ENCODE results near the gene TEX19. TPM values are rescaled to one million over a fixed set of nuclear protein-coding genes. Genes with fewer than 3 reads are reported as not detected.

TEX19 gene
- total and polyA plus RNA-seq, 4 donors, result 0.03 TPM; not detected in 3

DNA sequence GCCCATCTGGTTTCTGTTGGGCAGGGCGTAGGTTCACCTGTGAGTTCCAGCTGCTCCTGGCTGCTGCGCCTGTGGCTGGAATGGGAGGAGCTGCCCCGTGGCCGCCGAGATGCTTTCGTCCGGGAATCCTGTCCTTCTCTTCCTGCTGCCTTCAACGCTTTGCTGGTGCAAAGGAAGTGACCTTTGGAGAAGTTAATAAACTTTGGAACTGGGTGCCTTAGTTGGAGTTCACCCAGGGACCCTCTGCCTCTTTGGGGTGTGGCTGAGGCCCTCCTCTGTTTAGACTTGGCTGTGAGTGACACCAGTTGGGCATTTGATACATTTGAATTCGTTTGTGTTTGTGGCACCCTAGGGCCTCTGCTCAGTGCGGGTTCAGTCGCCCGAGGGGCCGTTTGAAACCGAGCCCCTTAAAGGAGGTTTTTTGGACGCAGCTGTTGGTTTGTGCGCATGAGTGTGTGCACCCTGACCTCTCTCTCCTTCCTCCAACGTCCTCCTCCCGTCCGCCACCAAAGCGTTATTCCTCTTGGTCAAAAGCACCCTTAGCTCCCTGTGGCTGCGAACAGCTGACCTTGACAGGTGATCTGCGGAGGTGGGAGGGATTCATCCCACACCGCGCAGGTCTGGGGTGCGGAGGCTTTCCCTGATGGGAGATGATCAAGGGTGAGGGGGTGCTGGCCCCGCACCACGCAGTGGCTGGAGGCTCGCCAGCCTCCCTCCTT, 16.5 kb upstream of the TEX19 start:
- DNase-seq (no peak), ATAC-seq (ENCODE audit: insufficient read depth, low FRiP score) (no peak)
- H3K4me1 ChIP-seq (ENCODE audit: control insufficient read depth in 5 of 5, insufficient read depth in 5 of 5, low read length in 5 of 5), result peaks cover 0 to 10% (median 2%) of the 10 kb centered on the region in 5 donors
- H3K27ac ChIP-seq (ENCODE audit: low read depth in 1 of 2, low read length in 1 of 2), result no peak overlapping the region
- no peaks in the 10 kb centered on the region for H3K27me3 ChIP-seq (ENCODE audit: control insufficient read depth in 3 of 3, insufficient read depth in 3 of 3, low read length in 2 of 3)
- no peak overlapping the region for H3K9ac ChIP-seq (ENCODE audit: insufficient read depth in 1 of 2, low read length in 2 of 2)
- no peaks in the 10 kb centered on the region for H3K36me3 ChIP-seq (ENCODE audit: control insufficient read depth in 4 of 4, insufficient read depth in 4 of 4, low read length in 4 of 4)
- H3K9me3 ChIP-seq (ENCODE audit: control insufficient read depth in 4 of 4, insufficient read depth in 3 of 4, low read length in 3 of 4), result no peaks in the 10 kb centered on the region
- 77 to 79% methylated on average over 28 of the region's 28 CpGs for WGBS, 2 donors
- no peak overlapping the region for H3K4me3 ChIP-seq
- TF ChIP-seq, protein P1, sequence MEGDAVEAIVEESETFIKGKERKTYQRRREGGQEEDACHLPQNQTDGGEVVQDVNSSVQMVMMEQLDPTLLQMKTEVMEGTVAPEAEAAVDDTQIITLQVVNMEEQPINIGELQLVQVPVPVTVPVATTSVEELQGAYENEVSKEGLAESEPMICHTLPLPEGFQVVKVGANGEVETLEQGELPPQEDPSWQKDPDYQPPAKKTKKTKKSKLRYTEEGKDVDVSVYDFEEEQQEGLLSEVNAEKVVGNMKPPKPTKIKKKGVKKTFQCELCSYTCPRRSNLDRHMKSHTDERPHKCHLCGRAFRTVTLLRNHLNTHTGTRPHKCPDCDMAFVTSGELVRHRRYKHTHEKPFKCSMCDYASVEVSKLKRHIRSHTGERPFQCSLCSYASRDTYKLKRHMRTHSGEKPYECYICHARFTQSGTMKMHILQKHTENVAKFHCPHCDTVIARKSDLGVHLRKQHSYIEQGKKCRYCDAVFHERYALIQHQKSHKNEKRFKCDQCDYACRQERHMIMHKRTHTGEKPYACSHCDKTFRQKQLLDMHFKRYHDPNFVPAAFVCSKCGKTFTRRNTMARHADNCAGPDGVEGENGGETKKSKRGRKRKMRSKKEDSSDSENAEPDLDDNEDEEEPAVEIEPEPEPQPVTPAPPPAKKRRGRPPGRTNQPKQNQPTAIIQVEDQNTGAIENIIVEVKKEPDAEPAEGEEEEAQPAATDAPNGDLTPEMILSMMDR (IDR thresholded peaks at IDR 0.05; ENCODE audit: control extremely low read depth, extremely low read depth), result no peak

DNA sequence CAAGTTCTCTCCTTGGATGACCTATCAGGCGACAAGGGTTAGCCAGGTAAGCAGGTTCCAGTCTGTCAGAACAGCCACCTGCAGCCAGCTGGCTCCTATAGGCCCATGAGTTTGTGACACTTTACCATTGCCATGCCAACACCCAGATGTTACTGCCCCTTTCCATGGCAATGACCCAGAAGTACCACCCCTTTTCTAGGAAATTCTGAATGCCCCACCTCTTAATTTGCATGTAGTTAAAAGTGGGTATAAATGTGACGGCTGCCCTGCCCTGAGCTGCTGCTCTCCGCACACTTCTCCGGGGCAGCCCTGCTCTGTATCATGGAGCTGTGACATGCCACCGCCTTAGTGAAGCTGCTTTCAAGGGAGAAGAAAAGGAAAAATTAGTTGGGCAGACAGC, 15.5 kb upstream of the TEX19 start:
- WGBS, 2 donors, result 94 to 97% methylated on average over 5 of the region's 5 CpGs
- H3K9me3 ChIP-seq (ENCODE audit: control insufficient read depth in 4 of 4, insufficient read depth in 3 of 4, low read length in 3 of 4), result no peaks in the 10 kb centered on the region
- no peak overlapping the region for H3K9ac ChIP-seq (ENCODE audit: insufficient read depth in 1 of 2, low read length in 2 of 2)
- no peak for ATAC-seq (ENCODE audit: insufficient read depth, low FRiP score)
- H3K4me3 ChIP-seq, result no peak overlapping the region
- no peaks in the 10 kb centered on the region for H3K36me3 ChIP-seq (ENCODE audit: control insufficient read depth in 4 of 4, insufficient read depth in 4 of 4, low read length in 4 of 4)
- DNase-seq, result no peak
- TF ChIP-seq, protein P1 (IDR thresholded peaks at IDR 0.05; ENCODE audit: control extremely low read depth, extremely low read depth), result no peak
- peaks cover 0 to 10% (median 2%) of the 10 kb centered on the region in 5 donors for H3K4me1 ChIP-seq (ENCODE audit: control insufficient read depth in 5 of 5, insufficient read depth in 5 of 5, low read length in 5 of 5)
- H3K27ac ChIP-seq (ENCODE audit: low read depth in 1 of 2, low read length in 1 of 2), result no peak overlapping the region
- no peaks in the 10 kb centered on the region for H3K27me3 ChIP-seq (ENCODE audit: control insufficient read depth in 3 of 3, insufficient read depth in 3 of 3, low read length in 2 of 3)

DNA sequence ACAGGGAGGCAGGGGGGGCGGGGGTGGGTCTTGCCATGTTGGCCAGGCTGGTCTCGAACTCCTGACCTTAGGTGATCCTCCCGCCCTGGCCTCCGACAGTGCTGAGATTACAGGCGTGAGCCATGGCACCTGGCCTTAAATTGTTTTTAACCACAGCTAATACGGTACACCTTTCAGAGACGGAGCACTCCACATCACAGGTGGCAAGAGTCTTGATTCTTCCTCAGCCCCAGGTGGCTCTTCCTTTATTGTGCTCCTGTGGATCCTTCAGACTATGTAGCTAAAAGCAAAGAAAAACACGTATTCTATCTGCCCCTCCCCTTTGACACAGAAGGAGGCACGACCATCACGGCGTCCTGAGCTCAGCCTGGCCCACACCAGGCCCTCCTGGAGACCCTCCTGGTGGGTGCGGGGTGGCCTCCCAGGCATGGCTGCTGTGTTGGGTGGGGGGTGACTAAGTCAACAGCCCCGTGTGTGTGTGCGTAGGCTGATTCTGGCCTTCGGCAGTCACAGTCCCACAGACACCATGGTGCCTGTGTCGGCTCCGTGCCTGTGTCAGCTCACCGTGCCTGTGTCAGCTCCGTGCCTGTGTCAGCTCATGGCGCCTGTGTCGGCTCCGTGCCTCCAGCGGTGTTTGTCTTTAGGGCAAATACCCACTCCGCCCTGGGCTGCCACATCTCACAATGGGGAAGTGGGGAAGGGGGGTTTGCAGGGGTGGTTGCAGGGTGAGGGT, 14.7 kb upstream of the TEX19 start:
- Histone ChIP-seq H3K9me3 (ENCODE audit: control insufficient read depth in 4 of 4, insufficient read depth in 3 of 4, low read length in 3 of 4) (no peaks in the 10 kb centered on the region), H3K4me1 (ENCODE audit: control insufficient read depth in 5 of 5, insufficient read depth in 5 of 5, low read length in 5 of 5) (peaks cover 0 to 10% (median 3%) of the 10 kb centered on the region in 5 donors), H3K4me3 (no peak overlapping the region), H3K27ac (ENCODE audit: low read depth in 1 of 2, low read length in 1 of 2) (no peak overlapping the region), H3K27me3 (ENCODE audit: control insufficient read depth in 3 of 3, insufficient read depth in 3 of 3, low read length in 2 of 3) (peaks cover 0 to 4% (median 0%) of the 10 kb centered on the region in 3 donors), H3K9ac (ENCODE audit: insufficient read depth in 1 of 2, low read length in 2 of 2) (no peak overlapping the region), H3K36me3 (ENCODE audit: control insufficient read depth in 4 of 4, insufficient read depth in 4 of 4, low read length in 4 of 4) (no peaks in the 10 kb centered on the region)
- 76 to 78% methylated on average over 24 of the region's 24 CpGs for WGBS, 2 donors
- DNase-seq, result no peak
- TF ChIP-seq, protein P1 (IDR thresholded peaks at IDR 0.05; ENCODE audit: control extremely low read depth, extremely low read depth), result no peak
- ATAC-seq (ENCODE audit: insufficient read depth, low FRiP score), result no peak

All from lung (tissue), 12 donors.